PC-9 (cell line): ENCODE data around the gene BCL2A1. TPM values are rescaled to one million over a fixed set of nuclear protein-coding genes. Genes with fewer than 3 reads are reported as not detected.

Experiments used
- BruUV-seq: library from RNA; stranded (reverse); fragments of 400-500 nt; replicated peaks from 2 replicates; lab custom pipeline; 2021; lab: Mats Ljungman, UMichigan
- CTCF ChIA-PET: fragments of 300-600 bp; sonication (Branson Sonifier 250); formaldehyde crosslinking; loops from one replicate; lab custom pipeline; 2022; ENCODE audit warnings: antibody characterized with exemption; lab: Charles Lee
- POLR2A ChIA-PET: fragments of 300-600 bp; sonication (Branson Sonifier 250); formaldehyde crosslinking; loops from one replicate; lab custom pipeline; 2022; ENCODE audit warnings: antibody characterized with exemption; ENCODE audit not compliant: unreplicated experiment; lab: Charles Lee
- DNase-seq, 2 experiments: peaks; one replicate each; pipeline versions ENCODE4 v3.0.0 to v3.0.0-alpha.2; 2015 to 2022; ENCODE audit warnings: mixed read lengths in 1 of 2
- H2AFZ ChIP-seq: fragments of 200-600 bp; sonication (generic); 2 replicates; pipeline ENCODE4 v1.8.1; 2017; ENCODE audit warnings: antibody characterized with exemption
- H3F3A ChIP-seq: fragments of 200-600 bp; sonication (generic); 2 replicates; pipeline ENCODE4 v1.8.1; 2017; ENCODE audit warnings: antibody characterized with exemption, mild to moderate bottlenecking, low read depth; ENCODE audit not compliant: insufficient read depth
- H3K27ac ChIP-seq: fragments of 200-600 bp; sonication (generic); 2 replicates; pipeline ENCODE4 v1.6.1; 2016; ENCODE audit warnings: mixed run types
- H3K27me3 ChIP-seq: fragments of 200-600 bp; sonication (generic); 2 replicates; pipeline ENCODE4 v1.6.1; 2016; ENCODE audit warnings: low read depth, mixed run types; ENCODE audit not compliant: insufficient read depth
- H3K36me3 ChIP-seq: fragments of 200-600 bp; sonication (generic); 2 replicates; pipeline ENCODE4 v1.6.1; 2016; ENCODE audit warnings: low read depth, mixed run types
- H3K4me1 ChIP-seq: fragments of 200-600 bp; sonication (generic); replicated peaks from 2 replicates; pipeline ENCODE4 v1.6.1; 2016; ENCODE audit warnings: mixed run types; ENCODE audit not compliant: insufficient read depth
- H3K4me2 ChIP-seq: fragments of 200-600 bp; sonication (generic); 2 replicates; pipeline ENCODE4 v1.6.1; 2017; ENCODE audit warnings: mixed run types
- H3K4me3 ChIP-seq: fragments of 200-600 bp; sonication (generic); 2 replicates; pipeline ENCODE4 v1.6.1; 2016; ENCODE audit warnings: mixed run types
- H3K79me2 ChIP-seq: fragments of 200-600 bp; sonication (generic); 2 replicates; pipeline ENCODE4 v1.6.1; 2017; ENCODE audit warnings: low read depth, mixed run types
- H3K9me2 ChIP-seq: fragments of 200-600 bp; sonication (generic); 2 replicates; pipeline ENCODE4 v1.8.1; 2017; ENCODE audit warnings: mild to moderate bottlenecking; ENCODE audit not compliant: insufficient read depth
- H3K9me3 ChIP-seq: fragments of 200-600 bp; sonication (generic); 2 replicates; pipeline ENCODE4 v1.8.1; 2016; ENCODE audit warnings: low read depth; ENCODE audit not compliant: insufficient read depth
- H4K20me1 ChIP-seq: fragments of 200-600 bp; sonication (generic); 2 replicates; pipeline ENCODE4 v1.8.1; 2017; ENCODE audit not compliant: insufficient read depth
- EZH2 ChIP-seq: fragments of 200-600 bp; sonication (generic); IDR thresholded peaks from 2 replicates; pipeline ENCODE4 v1.8.0; 2017; ENCODE audit warnings: antibody characterized with exemption, low read depth
- intact Hi-C: fragments of 100-400 bp; cut with micrococcal nuclease; formaldehyde crosslinking; loops from one replicate; pipeline ENCODE4 v1.10.0; 2022; ENCODE audit not compliant: unreplicated experiment
- total RNA-seq: library from RNA; stranded (reverse); gene quantifications from 2 replicates; pipeline ENCODE4 v1.2.3, GENCODE V29; 2021
- TF ChIP-seq, protein P1 (sequence below): fragments of 200-600 bp; sonication (generic); conservative IDR thresholded peaks from 2 replicates; pipeline ENCODE4 v1.6.1; 2017; ENCODE audit warnings: mixed run types, antibody characterized with exemption, mild to moderate bottlenecking, moderate library complexity

BCL2A1 gene
- total RNA-seq, 1 experiment from 2014 or later = not detected

DNA sequence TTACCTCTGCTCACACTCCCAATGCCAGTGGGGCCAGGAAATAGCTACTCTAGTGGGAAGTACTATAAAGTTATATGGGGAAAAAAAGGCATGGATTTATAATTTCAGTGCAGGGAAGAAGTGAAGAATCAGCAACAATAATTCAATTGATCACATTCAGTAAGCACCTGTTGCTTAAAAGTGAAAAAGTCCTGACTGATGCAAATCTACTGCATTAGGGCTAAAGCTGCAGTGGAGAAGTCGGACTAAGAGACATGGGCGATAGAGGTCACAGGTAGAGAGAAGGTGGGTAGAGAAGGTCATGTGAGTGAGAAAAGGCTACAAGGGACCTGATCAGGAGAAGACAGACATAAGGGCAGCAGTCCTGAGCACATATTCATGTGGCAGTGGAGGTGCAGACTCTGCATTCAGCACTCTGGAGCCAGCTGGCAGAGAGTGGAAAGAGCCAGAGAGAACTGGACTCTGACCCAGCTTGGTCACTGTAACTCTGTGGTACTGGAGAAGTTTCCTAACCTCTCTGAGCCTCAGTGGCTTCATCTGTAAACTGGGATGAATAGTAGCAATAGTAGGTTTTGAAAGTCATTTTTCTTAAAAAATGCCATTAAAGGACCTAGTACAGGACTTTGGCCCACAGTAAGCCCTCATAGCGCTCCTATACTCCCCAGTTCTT, 17.6 kb upstream of the BCL2A1 start:
- no peak overlapping the region for H3K4me3 ChIP-seq
- H3K4me1 ChIP-seq = peaks cover 10% of the 10 kb centered on the region
- TF ChIP-seq EZH2 = no peak
- TF ChIP-seq, protein P1, sequence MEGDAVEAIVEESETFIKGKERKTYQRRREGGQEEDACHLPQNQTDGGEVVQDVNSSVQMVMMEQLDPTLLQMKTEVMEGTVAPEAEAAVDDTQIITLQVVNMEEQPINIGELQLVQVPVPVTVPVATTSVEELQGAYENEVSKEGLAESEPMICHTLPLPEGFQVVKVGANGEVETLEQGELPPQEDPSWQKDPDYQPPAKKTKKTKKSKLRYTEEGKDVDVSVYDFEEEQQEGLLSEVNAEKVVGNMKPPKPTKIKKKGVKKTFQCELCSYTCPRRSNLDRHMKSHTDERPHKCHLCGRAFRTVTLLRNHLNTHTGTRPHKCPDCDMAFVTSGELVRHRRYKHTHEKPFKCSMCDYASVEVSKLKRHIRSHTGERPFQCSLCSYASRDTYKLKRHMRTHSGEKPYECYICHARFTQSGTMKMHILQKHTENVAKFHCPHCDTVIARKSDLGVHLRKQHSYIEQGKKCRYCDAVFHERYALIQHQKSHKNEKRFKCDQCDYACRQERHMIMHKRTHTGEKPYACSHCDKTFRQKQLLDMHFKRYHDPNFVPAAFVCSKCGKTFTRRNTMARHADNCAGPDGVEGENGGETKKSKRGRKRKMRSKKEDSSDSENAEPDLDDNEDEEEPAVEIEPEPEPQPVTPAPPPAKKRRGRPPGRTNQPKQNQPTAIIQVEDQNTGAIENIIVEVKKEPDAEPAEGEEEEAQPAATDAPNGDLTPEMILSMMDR = no peak
- H3K36me3 ChIP-seq = no peaks in the 10 kb centered on the region
- no peaks in the 10 kb centered on the region for H4K20me1 ChIP-seq
- no peak for DNase-seq
- POLR2A ChIA-PET = no interaction called here
- no peaks in the 10 kb centered on the region for H3K9me2 ChIP-seq
- H3F3A ChIP-seq = peaks cover 4% of the 10 kb centered on the region; the same call in 1 of the 2 replicates
- BruUV-seq = no TSS peak
- H3K27me3 ChIP-seq = no peaks in the 10 kb centered on the region
- CTCF ChIA-PET = no interaction called here
- H3K9me3 ChIP-seq = no peaks in the 10 kb centered on the region
- no peak overlapping the region for H2AFZ ChIP-seq
- no peak overlapping the region for H3K4me2 ChIP-seq
- intact Hi-C loops = no loop called here
- no peak overlapping the region for H3K27ac ChIP-seq
- no peaks in the 10 kb centered on the region for H3K79me2 ChIP-seq

DNA sequence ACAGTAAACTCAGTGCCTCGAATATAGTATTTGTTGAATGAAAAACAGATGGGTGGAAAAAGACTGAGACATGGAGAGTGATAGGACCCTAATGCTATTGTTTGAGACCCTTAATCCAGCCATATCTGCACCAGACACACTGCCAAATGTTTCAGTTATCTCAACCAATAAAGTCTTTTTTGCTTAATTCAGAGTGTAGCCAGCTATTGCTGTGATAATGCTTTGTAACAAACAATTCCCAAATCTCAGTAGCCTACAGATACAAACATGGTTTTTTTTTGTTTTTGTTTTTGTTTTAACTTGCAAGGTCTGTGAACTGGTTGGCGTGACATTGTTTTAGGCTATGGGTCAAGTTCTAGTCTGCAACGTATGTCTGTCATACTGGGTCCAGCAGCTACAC, 17.0 kb upstream of the BCL2A1 start:
- no peak overlapping the region for H3K4me2 ChIP-seq
- H2AFZ ChIP-seq = no peak overlapping the region
- POLR2A ChIA-PET = no interaction called here
- H3K9me3 ChIP-seq = no peaks in the 10 kb centered on the region
- intact Hi-C loops = no loop called here
- no TSS peak for BruUV-seq
- no peaks in the 10 kb centered on the region for H3K9me2 ChIP-seq
- CTCF ChIA-PET = no interaction called here
- no peaks in the 10 kb centered on the region for H3F3A ChIP-seq
- H4K20me1 ChIP-seq = no peaks in the 10 kb centered on the region
- no peaks in the 10 kb centered on the region for H3K79me2 ChIP-seq
- H3K4me1 ChIP-seq = peaks cover 7% of the 10 kb centered on the region; the same call in 1 of the 2 replicates
- H3K27me3 ChIP-seq = no peaks in the 10 kb centered on the region
- no peak for TF ChIP-seq EZH2
- TF ChIP-seq, protein P1 = no peak
- H3K36me3 ChIP-seq = no peaks in the 10 kb centered on the region
- no peak overlapping the region for H3K4me3 ChIP-seq
- H3K27ac ChIP-seq = no peak overlapping the region
- DNase-seq = no peak

DNA sequence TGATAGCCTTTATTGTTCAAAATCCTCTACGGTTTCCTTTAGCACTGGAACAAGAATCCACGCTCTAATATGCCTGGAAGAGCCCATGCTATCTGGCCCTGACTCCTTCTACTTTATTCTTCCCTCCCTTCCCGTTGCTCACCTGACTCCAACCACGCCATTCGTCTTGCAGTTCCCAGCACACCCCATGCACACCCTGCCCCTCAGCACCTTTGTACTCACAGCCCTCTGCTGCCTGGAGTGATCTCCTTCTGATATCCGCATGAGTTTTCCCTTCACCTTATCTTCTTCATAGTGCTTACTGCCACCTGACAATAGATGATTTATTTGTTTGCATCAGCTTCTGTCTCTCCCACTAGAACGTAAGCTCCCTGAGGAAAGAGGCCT, 16.6 kb upstream of the BCL2A1 start:
- Histone ChIP-seq H3F3A (no peaks in the 10 kb centered on the region), H3K27me3 (no peaks in the 10 kb centered on the region), H3K9me3 (no peaks in the 10 kb centered on the region), H2AFZ (no peak overlapping the region), H3K4me3 (no peak overlapping the region), H3K27ac (no peak overlapping the region), H3K4me2 (no peak overlapping the region), H3K9me2 (no peaks in the 10 kb centered on the region), H3K79me2 (no peaks in the 10 kb centered on the region), H4K20me1 (no peaks in the 10 kb centered on the region), H3K36me3 (no peaks in the 10 kb centered on the region), H3K4me1 (peaks cover 7% of the 10 kb centered on the region; the same call in 1 of the 2 replicates)
- intact Hi-C loops = no loop called here
- ChIA-PET CTCF (no interaction called here), POLR2A (no interaction called here)
- TF ChIP-seq, protein P1 = no peak
- no peak for TF ChIP-seq EZH2
- no TSS peak for BruUV-seq
- DNase-seq = no peak
